ENCODE data around the gene TLCD5.

TLCD5 gene

DNA sequence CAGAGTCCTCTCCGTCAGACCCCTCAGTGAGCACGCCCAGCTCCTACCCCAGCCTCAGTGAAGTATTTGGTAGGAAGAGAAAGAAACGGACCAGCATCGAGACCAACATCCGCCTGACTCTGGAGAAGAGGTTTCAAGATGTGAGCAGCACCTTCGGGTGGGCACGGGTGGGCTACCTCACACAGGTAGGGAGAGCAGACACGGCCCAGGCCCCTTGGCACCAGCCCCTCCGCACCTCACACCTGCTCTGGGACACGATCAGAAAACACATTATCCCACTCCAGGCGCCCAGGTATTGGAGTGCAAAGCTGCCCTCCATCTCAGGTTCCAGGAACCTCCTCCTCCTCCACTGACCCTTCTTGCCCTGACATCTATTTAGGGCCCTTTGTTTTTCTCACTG lies 17.6 kb upstream of the TLCD5 start:
- H3K4me1 ChIP-seq = peaks cover 0 to 17% (median 6%) of the 10 kb centered on the region in 4 donors
- TF ChIP-seq, protein P1, sequence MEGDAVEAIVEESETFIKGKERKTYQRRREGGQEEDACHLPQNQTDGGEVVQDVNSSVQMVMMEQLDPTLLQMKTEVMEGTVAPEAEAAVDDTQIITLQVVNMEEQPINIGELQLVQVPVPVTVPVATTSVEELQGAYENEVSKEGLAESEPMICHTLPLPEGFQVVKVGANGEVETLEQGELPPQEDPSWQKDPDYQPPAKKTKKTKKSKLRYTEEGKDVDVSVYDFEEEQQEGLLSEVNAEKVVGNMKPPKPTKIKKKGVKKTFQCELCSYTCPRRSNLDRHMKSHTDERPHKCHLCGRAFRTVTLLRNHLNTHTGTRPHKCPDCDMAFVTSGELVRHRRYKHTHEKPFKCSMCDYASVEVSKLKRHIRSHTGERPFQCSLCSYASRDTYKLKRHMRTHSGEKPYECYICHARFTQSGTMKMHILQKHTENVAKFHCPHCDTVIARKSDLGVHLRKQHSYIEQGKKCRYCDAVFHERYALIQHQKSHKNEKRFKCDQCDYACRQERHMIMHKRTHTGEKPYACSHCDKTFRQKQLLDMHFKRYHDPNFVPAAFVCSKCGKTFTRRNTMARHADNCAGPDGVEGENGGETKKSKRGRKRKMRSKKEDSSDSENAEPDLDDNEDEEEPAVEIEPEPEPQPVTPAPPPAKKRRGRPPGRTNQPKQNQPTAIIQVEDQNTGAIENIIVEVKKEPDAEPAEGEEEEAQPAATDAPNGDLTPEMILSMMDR (IDR thresholded peaks at IDR 0.05) = no peak
- no peak for DNase-seq
- no peak overlapping the region for H3K27ac ChIP-seq
- no peaks in the 10 kb centered on the region for H3K9me3 ChIP-seq
- intact Hi-C loops (cut with DNase I; ENCODE audit: low total_unique reads) = no loop called here
- H3K36me3 ChIP-seq = no peaks in the 10 kb centered on the region
- no peaks in the 10 kb centered on the region for H3K27me3 ChIP-seq
- no peak overlapping the region for H3K4me3 ChIP-seq

DNA sequence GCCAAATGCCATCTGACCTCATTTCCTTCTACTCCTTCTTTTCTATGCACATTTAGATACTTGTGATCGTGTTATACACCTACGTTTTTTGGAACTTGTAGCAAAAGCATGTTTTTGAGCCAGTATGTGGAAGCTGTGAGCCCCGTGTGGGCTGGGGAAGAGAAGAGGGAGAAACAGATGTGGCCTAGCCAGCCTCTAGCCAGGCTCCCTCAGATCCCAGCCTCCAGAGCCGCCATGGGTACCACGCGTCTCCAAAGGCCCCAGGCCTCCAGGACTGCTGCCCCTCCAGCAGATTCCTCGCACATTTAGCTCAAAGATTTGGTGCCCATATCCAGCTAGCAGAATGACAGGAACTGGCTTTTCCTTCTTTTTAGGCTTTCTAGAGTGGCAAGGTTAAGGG lies 17.0 kb upstream of the TLCD5 start:
- DNase-seq = no peak
- no peaks in the 10 kb centered on the region for H3K27me3 ChIP-seq
- no peaks in the 10 kb centered on the region for H3K36me3 ChIP-seq
- no peak overlapping the region for H3K27ac ChIP-seq
- H3K4me1 ChIP-seq = peaks cover 0 to 11% (median 6%) of the 10 kb centered on the region in 4 donors
- no peak overlapping the region for H3K4me3 ChIP-seq
- TF ChIP-seq, protein P1 (IDR thresholded peaks at IDR 0.05) = no peak
- intact Hi-C loops (cut with DNase I; ENCODE audit: low total_unique reads) = no loop called here
- H3K9me3 ChIP-seq = no peaks in the 10 kb centered on the region

DNA sequence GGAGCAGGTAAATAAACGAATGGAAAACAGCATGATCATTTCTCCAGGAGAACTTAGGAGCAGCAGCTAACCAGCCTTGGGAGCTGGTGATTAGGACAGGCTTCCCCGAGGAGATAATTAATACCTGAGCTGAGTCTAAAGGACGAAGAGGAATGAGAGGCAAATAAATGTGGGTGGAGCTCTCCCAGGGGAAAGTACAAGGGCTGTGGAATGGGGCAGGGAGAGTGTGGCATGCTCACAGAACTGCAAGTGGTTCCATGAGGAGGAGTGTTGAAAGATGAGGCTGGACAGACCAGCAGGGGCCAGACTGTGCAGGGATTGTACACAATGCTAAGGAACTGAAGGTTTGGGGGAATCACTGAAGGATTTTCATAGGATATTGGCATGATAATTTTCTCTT lies 14.2 kb upstream of the TLCD5 start:
- Histone ChIP-seq H3K27ac (no peak overlapping the region), H3K9me3 (no peaks in the 10 kb centered on the region), H3K27me3 (no peaks in the 10 kb centered on the region), H3K4me3 (no peak overlapping the region), H3K4me1 (peaks cover 0 to 12% (median 5%) of the 10 kb centered on the region in 4 donors), H3K36me3 (no peaks in the 10 kb centered on the region)
- TF ChIP-seq, protein P1 (IDR thresholded peaks at IDR 0.05) = no peak
- DNase-seq = no peak
- intact Hi-C loops (cut with DNase I; ENCODE audit: low total_unique reads) = no loop called here

DNA sequence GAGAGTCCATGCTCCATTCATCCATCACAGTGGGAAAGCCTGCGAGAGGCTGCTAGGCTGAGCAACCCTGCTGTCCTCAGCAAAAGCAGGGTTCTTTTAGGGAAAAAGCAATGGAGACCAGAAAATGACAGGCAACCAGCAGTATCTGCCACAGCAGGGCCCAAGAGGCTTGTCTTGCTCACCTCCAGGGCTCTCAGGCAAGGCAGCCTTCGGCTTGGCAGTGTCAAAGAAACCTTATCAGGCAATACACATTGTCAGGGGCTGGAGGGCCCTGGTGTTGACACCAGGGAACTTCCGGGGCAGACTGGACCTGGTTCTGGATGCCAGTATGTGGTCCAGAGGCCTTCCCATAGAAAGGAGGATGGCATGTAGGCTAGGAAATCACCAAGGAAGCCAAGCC lies 10.2 kb upstream of the TLCD5 start:
- intact Hi-C loops (cut with DNase I; ENCODE audit: low total_unique reads) = no loop called here
- peak overlapping the region in 1 of 2 donors; percentile 20 for H3K27ac ChIP-seq
- TF ChIP-seq, protein P1 (IDR thresholded peaks at IDR 0.05) = no peak
- DNase-seq = no peak
- H3K27me3 ChIP-seq = no peaks in the 10 kb centered on the region
- no peaks in the 10 kb centered on the region for H3K9me3 ChIP-seq
- peaks cover 0 to 24% (median 21%) of the 10 kb centered on the region in 4 donors for H3K4me1 ChIP-seq
- H3K36me3 ChIP-seq = no peaks in the 10 kb centered on the region
- no peak overlapping the region for H3K4me3 ChIP-seq

DNA sequence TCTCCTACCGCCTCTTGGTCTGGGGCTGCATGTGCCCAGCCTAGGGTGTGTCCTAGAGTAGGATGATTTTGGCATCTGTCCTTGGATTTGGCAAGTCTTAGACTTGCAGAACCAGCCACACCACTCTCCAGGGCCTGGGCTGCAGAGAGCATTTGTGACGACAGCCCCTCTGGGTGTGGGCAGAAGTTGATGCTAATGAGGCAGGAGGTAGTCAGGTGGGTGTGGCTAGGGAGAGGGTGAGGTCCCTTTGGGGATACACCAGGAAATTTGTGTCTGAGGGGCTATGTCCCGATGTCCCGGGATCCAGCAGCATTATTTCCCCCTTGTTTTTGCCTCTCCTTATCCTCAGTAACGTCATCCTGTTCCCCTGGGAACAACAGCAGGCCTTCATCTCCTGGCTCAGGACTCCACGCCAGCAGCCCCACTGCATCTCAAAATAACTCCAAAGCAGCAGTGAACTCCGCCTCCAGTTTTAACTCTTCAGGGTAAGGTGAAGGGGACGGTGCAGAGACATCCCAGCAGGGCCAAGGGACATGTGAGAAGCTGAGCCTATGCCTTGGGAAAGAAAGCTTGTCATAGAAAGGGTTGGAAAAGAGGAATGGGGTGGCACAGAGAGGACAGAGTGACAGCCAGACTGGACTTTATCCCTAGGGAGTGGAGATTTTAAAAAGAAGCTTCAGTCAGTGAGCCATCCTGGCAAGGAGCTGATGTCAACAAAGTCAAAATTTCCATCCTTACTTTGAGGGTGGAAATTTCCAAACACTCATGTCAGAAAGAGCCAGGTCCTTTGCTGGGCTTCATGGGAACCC lies 8.0 kb upstream of the TLCD5 start:
- peak overlapping the region; percentile 79 to 85 for H3K27ac ChIP-seq
- intact Hi-C loops (cut with DNase I; ENCODE audit: low total_unique reads) = no loop called here
- TF ChIP-seq, protein P1 (IDR thresholded peaks at IDR 0.05) = no peak
- DNase-seq = peak; percentile 61 to 91
- peak overlapping the region in 1 of 2 donors; percentile 19 for H3K4me3 ChIP-seq
- no peaks in the 10 kb centered on the region for H3K9me3 ChIP-seq
- no peaks in the 10 kb centered on the region for H3K27me3 ChIP-seq
- peaks cover 0 to 24% (median 21%) of the 10 kb centered on the region in 4 donors for H3K4me1 ChIP-seq
- H3K36me3 ChIP-seq = no peaks in the 10 kb centered on the region
